ENCODE measurements around the gene VPS9D1.
"Not testable (repeated sequence)": the region's sequence is repeated elsewhere in the genome, so short reads cannot be mapped to it uniquely, and the experiment has no call there.

Gene VPS9D1

DNA sequence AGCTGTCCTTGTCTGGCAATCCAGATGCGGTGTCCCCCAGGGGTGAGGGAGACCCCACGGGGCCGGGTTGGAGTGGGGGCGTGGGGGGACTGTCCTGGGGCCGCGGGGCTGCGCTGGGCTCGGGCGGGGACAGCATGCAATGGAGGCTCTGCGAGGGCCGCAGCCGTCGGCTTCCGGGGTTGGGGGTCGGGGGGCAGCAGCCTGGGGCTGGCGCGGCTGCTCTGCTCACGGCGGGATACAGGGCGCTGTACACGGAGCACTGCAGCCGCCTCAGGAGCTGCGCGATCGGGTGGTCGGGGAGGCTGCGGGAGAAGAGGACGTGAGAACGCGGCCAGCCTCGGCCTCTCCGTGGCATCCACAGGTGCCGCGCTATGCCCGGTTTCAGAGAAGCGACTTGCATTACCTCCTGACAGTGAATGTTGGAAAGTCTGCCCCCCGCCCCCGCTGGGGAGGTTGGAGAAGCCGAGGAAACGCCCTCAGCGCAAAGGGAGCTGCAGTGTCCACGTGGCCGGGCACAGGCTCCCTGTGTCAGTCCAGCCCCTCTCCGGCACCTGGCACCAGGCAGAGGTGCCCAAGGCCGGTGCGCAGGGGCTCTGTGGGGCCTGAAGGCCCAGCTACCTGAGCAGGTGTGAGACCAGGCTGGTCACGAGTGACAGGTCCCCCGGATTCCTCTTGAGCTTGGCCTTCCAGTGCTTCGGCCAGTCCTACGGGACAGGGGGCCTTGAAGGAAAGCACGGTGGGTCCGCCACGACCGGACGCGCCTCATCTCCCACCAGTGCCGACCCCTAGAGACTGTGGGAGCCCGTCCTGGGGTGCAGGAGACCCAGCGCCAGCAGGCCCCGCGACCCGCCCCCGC is 9.8 kb downstream of the VPS9D1 start:
- in situ Hi-C loops (cut with MboI; ENCODE audit: low sequenced_read_pairs), result no loop called here

DNA sequence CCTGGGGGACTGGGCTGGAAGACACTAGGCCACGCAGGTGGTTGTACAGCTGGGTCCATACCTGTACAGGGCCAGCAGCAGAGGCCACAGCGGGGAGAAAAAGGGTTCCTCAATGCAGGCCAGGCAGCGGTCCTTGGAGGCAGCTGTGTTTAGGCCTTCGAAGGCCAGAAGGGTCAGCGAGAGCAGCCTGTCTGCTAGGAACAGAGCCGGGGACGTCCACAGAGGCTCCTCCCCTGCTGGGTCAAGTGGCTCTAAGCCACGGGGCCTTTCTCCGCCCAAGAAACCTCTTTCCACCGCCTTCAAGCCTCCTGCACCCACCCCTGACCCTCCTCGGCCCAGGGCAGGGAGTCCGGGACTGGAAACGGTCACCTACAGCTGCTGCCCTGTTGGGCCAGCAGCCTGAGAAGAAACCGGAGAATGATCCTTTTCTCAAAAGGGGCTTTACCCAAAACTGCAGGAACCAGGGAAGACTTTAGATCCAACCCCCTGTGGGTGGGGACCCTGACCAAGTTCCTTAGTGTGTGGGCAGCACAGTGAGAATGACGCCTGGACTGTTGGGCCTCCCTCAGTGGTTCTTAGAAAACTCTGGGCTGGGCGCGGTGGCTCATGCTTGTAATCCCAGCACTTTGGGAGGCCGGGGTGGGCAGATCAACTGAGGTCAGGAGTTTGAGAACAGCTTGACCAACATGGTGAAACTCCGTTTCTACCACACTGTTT is 10.8 kb downstream of the VPS9D1 start:
- in situ Hi-C loops (cut with MboI; ENCODE audit: low sequenced_read_pairs), result no loop called here

DNA sequence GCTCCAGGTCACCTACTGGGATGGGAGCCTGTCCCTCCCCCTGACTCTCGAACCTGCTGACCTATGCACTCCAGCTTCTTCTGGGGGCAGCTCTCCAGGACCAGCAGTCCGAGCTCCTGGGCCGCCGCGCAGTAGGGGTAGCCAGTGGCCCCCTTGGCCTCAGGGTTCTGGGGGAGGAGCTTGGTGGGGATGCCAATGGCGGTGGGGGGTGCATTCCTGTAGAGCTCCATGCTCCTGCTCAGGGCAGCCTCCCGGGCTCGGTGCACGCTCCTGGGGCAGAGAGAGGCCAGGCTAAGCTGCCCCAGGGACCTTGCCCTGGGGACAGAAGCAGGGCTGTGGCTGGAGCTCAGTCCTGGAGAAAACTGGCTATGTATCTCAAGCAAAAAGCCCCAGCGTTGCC is 11.5 kb downstream of the VPS9D1 start:
- in situ Hi-C loops (cut with MboI; ENCODE audit: low sequenced_read_pairs), result no loop called here

DNA sequence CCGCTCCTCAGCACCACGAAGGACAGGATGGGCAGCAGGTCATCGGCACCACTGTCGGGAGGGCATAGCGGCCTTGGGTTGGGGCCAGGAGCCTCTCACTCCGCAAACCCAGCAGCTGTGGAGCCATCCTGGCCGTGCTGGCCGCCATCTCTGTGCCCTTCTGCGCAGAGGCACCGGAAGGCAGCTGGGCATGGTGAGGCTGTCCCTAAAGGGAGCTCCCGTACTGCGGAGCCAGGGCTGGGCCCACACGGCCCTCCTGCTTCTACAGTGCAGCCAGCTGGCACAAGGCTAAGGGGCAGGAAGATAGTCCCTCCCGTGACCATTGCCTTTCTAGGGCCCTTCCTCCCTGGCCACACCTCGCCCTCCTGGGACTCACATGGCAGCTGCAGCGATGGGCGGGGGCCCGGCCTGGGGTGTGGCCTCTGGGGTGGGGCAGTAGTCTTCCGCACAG is 12.2 kb downstream of the VPS9D1 start:
- in situ Hi-C loops (cut with MboI; ENCODE audit: low sequenced_read_pairs), result no loop called here

DNA sequence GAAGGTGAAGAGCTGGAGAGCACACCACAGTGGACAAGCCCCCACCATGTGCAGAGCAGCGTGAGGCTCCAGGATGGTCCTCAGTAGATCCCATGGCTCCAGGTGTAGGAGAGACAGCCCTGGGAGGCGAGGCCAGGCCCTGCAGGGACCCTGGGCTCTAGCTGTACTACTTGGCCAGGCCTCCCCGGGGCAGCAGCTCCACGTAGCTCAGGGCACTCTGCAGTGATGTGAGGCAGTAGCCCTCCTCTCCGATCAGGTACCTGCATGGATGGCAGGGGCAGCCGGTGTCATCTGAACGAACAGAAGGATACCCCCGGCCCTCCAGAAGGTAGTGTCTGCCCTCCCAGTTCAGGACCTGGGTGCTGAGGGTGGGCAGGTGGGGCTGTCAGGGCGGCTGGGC is 13.0 kb downstream of the VPS9D1 start:
- in situ Hi-C loops (cut with MboI; ENCODE audit: low sequenced_read_pairs), result no loop called here

DNA sequence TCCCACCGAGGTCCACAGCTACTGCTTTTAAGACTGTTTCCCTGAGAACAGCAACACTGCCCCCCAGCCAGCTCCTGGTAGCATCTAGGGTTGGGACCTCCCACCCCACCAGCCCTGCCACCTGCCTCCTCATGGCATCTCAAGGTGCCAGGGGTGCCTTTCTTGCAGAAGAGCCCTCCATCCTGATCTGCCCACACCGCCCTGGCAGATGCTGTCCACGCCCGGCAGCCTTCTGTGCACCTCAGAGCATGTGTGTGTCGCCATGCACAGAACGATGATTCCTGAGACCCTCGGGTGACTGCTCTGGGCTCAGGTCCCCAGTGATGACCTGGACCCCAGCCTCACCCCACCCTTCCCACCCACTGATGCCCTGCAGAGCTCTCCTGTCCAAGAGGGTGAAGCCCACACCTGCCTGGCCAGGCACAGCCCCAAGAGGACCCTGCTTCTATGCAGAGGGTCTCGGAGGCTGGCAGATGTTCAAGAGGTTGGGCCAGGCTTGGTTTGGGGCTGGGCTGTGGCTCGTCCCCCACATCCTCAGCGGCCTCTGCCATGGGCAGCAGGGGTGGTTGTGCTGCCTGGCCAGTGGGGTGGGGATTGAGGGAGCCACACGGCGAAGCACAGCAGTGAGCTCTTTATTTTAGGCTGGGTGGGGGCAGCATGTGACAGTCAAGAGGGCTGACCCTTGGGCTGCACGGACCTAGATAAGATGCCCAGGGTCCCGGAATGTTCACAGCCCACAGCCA is 14.0 kb downstream of the VPS9D1 start:
- in situ Hi-C loops (cut with MboI; ENCODE audit: low sequenced_read_pairs), result no loop called here

DNA sequence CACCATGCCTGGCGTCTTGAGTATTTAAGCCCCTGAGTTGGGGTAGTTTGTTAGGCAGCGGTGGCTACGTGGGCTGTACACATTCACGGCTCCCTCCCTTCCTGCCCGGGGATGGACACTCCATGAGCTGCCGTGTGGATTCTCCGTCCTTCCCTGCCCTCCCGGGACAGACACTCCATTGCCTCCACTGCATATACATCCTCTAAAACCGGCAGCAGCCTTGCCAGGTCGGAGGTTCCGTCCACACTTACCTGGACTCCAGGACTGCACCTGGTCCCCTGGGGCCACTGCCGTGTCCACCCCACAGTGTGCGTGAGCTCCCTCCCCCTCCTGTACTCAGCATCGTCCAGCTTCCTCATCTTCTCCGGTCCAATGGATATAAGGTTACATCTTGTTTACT is 15.7 kb downstream of the VPS9D1 start:
- in situ Hi-C loops (cut with MboI; ENCODE audit: low sequenced_read_pairs), result no loop called here

DNA sequence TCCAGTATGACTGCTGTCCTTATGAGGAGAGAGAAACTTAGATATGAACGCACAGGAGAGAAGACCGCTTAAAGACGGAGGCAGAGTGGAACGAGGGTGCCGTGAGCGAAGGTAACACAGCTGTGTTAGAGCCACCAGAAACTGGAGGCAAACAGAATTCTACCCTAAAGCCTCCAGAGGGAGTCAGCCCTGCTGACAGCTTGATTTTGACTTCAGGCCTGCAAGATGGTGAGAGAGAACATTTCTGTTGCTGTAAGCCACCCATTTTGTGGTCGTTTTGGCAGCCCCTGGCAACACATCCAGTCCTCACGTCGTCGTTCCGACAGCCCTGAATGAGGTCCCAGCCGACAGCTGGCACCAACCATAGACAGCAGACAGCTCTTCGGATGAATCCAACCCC is 16.4 kb downstream of the VPS9D1 start:
- in situ Hi-C loops (cut with MboI; ENCODE audit: low sequenced_read_pairs), result no loop called here

DNA sequence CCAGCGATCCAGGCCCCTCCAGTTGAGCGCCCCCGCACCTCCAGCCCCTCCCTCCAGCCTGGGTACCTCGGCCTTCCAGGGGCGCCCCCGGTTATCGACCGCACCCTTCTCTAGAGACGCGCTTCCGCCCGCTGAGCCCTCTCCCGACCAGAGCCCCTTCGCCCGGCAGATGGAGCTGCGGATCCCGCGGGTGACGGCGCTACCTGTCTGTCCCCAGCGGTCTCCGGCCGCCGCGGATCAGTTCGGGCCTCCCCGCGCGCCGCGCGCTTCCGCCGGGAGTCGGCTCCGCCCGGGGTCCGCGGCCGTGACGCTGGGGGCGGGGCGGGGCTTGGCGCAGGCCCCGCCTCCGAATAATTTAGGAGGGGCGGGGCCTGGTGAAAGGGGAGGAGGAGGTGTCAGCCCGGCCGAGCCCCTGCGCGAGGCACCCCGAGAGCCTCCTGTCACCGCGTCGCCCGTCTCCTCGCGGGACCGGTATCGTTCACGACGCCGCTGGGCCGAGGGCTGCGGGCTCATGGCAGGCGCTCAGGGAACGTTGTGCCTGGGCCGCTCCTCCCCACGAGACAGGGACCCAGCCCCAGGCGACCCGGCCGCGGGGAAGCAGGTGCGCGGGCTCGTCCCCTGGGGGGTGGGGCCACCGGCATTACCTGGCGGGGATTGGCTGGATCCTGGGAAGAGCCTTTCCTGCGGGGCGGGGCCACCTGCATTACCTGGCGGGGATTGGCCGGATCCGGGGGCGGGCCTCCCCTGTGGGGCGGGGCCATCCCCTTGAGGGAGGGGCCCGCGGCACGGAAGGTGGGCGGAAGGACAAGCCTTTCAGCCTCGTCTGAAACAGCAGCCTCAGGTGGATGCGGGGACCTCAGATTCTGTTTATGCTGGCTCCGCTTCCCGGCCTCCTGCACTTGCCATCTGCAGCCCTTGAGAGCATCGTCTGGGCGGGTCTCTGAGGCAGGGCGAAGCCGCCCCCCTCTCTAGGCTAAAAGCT is 19.0 kb downstream of the VPS9D1 start, which contains the start of gene SPATA2L:
Gene SPATA2L, minus strand, starts transcription at position 281 of the 982 bp plus-strand sequence. CDS start 473 bp downstream, outside the sequence.
- in situ Hi-C loops (cut with MboI; ENCODE audit: low sequenced_read_pairs), result no loop called here

DNA sequence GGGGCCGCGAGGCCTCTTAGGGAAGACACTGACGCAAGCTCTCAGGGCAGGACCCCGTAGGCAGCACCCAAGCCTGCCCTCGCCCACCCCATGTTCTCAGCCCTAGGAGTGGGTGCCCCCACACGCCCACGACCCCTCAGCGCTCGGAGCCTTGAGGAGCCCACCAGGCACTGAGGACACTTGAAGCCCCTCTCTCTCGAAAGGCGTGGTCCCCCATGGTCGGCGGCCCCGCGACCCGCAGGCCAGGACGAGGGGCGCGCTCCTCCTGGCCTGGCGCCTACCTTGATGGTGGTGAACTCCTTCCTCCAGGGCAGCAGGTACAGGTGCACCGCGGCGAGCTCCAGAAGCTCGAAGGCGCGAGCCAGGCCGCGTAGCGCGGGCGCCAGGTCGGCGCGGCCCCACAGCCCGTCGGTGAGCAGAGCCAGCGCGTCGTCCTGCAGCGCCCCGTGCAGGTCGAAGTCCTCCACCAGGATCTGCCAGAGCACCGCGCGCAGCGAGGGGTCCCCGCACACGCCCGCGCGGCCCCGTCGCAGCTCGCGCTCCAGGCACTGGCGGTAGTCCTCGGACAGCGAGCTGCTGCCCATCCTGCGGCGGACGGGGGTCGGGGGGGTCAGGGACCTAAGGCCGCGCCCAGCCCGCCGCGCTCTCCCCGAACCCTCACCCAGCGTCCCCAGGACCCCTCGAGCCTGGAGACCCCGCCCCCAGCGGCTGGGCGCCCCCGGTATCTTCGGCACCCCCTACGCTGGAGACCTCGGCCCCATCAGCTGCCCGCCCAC is 19.9 kb downstream of the VPS9D1 start:
- in situ Hi-C loops (cut with MboI; ENCODE audit: low sequenced_read_pairs), result no loop called here

DNA sequence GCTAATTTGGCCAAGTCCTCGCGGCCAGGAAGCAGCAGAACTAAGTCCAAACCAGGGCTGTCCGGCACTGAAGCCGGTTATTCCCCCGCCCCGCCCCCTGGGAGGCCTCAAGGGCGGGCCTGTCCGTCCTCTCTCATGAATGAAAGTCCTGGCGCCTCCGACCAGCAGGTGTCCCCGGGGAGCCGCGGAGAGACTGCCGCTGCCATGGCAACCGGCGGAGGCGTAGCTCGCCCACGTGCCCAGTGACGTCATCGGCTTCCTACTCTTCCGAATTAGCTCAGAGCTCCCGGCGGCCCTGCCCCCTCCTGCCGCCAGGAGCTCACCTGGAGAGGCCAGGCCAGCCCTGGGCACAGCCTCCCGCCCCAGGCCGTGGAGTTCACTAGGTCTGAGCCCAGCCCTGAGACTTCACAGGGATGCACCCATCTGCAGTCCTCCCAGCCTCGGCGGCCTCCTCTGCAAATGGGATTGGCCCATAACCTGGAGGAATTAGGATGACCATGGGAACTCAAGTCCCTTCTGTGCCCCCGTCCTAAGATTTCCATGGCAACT is 20.5 kb downstream of the VPS9D1 start:
- in situ Hi-C loops (cut with MboI; ENCODE audit: low sequenced_read_pairs), result no loop called here

DNA sequence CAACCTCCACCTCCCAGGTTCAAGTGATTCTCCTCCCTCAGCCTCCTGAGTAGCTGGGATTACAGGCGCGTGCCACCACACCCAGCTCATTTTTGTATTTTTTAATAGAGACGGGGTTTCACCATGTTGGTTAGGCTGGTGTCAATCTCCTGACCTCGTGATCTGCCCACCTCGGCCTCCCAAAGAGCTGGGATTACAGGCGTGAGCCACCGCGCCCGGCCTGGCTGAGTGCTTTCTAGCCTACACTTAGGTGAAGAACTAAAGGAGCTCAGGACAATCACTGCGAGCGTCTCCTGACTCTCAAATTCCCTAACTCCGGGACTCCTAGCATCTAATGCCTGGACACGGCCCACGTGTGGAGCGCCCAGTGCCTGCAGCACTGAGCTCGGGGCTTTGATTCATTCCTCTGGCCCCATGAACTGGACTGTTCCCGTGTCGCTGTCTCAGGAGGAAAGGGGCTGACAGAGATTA is 21.0 kb downstream of the VPS9D1 start:
- in situ Hi-C loops (cut with MboI; ENCODE audit: low sequenced_read_pairs), result not testable (repeated sequence)

DNA sequence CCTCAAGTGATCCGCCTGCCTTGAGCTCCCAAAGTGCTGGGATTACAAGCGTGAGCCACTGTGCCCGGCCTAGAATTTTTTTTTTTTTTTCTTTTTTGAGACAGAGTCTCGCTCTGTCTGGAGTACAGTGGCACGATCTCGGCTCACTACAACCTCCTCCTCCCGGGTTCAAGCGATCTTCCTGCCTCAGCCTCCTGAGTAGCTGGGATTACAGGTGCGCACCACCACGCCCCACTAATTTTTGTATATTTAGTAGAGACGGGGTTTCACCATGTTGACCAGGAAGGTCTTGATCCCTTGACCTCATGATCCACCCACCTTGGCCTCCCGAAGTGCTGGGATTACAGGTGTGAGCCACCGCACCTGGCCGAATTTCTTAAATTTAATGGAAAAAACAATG is 22.0 kb downstream of the VPS9D1 start:
- in situ Hi-C loops (cut with MboI; ENCODE audit: low sequenced_read_pairs), result not testable (repeated sequence)

DNA sequence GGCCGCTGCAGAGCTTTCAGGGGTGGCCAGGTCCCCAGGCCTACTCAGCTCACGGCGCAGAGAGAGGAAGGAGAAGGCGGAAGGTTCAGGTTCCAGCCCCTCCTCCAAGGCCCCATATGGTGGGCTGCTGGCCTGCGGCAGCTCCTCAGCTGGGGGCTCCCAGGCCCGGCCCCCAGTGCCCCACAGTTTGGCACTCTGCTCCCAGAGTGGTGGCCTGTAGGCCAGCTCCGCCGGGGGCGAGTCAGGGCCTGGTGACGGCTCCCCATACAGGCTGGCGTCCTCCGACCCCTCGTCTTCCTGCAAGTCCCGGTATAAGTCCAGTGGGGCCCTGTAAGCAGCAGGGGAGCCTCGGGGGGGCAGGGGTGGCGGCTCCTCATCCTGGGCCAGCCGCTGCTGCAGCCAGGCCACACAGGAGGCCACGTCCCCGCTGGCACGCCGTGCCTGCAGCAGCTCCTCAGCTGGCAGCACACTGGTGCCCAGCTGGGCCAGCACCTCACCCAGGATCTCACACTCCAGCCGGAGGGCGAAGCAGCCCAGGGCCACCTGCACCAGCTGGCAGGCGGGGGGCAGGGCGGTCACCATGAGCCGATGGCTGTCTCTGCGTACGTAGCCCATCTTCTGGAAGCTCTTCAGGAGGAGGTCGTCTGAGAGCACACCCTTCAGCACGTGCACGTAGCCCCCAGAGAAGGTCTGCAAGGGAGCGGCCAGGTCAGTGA is 22.9 kb downstream of the VPS9D1 start:
- in situ Hi-C loops (cut with MboI; ENCODE audit: low sequenced_read_pairs), result no loop called here

DNA sequence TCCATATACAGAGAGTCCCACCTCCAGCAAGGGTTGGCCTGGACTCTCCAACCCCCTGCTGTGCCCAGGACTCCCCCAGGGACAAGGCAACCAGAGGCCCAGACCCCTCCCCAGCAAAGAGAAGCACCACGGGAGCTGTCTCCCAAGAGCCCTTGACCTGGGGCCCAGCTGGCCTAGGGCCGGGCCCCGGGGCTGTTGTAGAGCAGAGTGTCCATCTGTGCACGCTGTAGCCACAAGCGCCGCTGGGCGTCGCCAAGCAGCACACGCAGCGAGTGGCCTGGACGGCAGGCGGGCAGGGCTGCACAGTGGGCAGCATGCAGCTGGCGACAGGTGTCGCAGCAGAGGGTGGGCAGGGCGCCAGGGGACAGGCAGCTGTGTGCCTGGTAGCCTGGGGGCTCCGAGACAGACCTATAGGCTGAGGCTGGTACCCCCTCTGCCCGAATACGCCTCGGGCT is 23.5 kb downstream of the VPS9D1 start:
- in situ Hi-C loops (cut with MboI; ENCODE audit: low sequenced_read_pairs), result no loop called here

DNA sequence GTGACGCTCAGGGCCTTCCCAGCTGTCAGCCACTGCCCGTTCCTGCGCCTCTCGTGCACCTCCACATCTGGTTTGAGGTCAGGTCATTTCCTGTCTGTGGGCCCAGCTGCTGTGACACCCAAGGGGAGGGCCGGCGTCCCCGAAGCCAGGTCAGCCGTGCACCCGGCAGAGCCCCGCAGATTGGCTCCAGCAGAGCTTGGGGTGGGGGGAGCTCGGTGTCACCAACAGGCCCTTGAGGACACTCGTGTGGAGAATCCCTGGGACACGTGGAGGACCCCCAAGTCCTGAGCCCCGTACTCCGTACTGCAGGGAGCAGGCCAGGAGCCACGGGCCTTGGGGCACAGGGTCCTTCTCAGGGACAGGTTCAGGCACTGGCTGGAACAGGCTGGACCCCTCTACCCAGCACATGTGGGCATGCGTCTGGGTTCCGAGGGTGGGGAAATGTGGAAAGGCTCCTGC is 24.0 kb downstream of the VPS9D1 start:
- in situ Hi-C loops (cut with MboI; ENCODE audit: low sequenced_read_pairs), result no loop called here

DNA sequence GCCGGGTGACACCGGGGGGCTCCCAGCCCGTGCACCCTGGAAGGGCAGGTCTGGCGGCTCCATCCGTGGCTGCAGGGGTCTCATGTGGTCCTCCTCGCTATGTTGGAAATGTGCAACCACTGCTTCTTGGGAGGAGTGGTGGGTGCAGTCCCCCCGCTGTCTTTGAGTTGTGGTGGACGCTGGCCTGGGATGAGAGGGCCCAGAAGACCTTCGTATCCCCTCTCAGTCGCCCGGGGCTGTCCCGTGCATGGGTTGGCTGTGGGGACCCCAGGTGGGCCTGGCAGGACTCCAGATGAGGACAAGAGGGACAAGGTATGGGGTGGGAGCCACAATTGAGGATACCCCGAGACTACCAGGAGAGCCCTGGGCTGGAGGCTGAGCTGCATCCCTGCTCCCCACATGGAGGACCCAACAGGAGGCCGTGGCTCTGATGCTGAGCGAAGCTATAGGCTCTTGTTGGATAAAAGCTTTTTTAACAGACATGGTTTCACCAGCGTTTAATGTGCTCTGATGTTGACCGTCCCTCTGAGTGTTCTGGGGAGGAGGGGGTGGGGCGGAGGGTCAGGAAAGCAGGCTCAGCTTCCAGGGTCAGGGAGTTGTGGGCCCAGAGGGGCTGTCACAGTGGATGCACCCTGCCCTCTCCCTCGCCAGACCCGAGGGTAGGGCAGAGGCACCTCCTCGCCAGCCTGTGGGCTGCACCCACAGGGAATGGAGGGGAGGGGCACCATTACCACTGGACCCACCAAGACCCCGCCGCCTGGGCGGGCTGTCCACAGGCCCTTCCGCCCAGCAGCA is 24.6 kb downstream of the VPS9D1 start:
- in situ Hi-C loops (cut with MboI; ENCODE audit: low sequenced_read_pairs), result no loop called here

All from HL-60/S4 treated with phorbol 12-myristate 13-acetate at 8.2 ng/mL for 4 days and 3 days (cell line).